Uterus (tissue), 4 donors: Measurements from ENCODE around the gene OPN1MW3. TPM values are rescaled to one million over a fixed set of nuclear protein-coding genes. Genes with fewer than 3 reads are reported as not detected.

Source experiments
- DNase-seq, 2 donors: peaks; one replicate each; pipeline ENCODE4 v3.0.0-alpha.2; 2019 to 2020
- H3K27ac ChIP-seq, 2 donors: fragments of 200-600 bp; sonication (generic); 1 replicate in 1 of 2; 2 replicates in 1 of 2; pipeline ENCODE4 v1.5.1; 2016 to 2018
- H3K27me3 ChIP-seq, 2 donors: fragments of 200-600 bp; sonication (generic); one replicate each; pipeline ENCODE4 v1.5.1; 2018 to 2019; ENCODE audit warnings: control low read depth in 1 of 2
- H3K36me3 ChIP-seq, 2 donors: fragments of 200-600 bp; sonication (generic); one replicate each; pipeline ENCODE4 v1.5.1; 2019; ENCODE audit warnings: control low read depth in 1 of 2
- H3K4me1 ChIP-seq, 2 donors: fragments of 200-600 bp; sonication (generic); one replicate each; pipeline ENCODE4 v1.5.1; 2018 to 2019; ENCODE audit warnings: control low read depth in 1 of 2
- H3K4me3 ChIP-seq, 2 donors: fragments of 200-600 bp; sonication (generic); 1 replicate in 1 of 2; 2 replicates in 1 of 2; pipeline ENCODE4 v1.5.1; 2018 to 2019; ENCODE audit warnings: mild to moderate bottlenecking in 1 of 2
- H3K9me3 ChIP-seq, 2 donors: fragments of 200-600 bp; sonication (generic); one replicate each; pipeline ENCODE4 v1.5.1; 2019; ENCODE audit warnings: control low read depth in 1 of 2
- POLR2A ChIP-seq, 2 donors: fragments of 450-650 bp; IDR thresholded peaks; one replicate each; pipeline ENCODE4 v1.6.1; 2016; ENCODE audit warnings: antibody characterized with exemption in 2 of 2, mild to moderate bottlenecking in 1 of 2, moderate library complexity in 1 of 2
- intact Hi-C: fragments of 100-400 bp; cut with DNase I; formaldehyde crosslinking; loops from one replicate; pipeline ENCODE4 v1.15.1; 2023; ENCODE audit warnings: low total_unique reads
- total RNA-seq, 4 donors: library from RNA; depleted of rRNA in 3 of 4; stranded (reverse); fragments of >200 nt in 3 of 4; gene quantifications; one replicate each; pipeline versions ENCODE4 v1.1.0 to v1.2.4, GENCODE V29; 2014 to 2023
- TF ChIP-seq, protein P1 (sequence below), 4 experiments: fragments of 200-600 bp in 2 of 4; fragments of 450-650 bp in 2 of 4; sonication (generic) in 2 of 4; IDR thresholded peaks; one replicate each; pipeline ENCODE4 v1.5.1; 2016 to 2019; ENCODE audit warnings: antibody characterized with exemption in 4 of 4, mild to moderate bottlenecking in 2 of 4, moderate library complexity in 1 of 4
- donor health status: DM: yes; HTN: yes; CAD: no.

Gene OPN1MW3
- total RNA-seq, 4 donors from 2014 or later: not detected

DNA sequence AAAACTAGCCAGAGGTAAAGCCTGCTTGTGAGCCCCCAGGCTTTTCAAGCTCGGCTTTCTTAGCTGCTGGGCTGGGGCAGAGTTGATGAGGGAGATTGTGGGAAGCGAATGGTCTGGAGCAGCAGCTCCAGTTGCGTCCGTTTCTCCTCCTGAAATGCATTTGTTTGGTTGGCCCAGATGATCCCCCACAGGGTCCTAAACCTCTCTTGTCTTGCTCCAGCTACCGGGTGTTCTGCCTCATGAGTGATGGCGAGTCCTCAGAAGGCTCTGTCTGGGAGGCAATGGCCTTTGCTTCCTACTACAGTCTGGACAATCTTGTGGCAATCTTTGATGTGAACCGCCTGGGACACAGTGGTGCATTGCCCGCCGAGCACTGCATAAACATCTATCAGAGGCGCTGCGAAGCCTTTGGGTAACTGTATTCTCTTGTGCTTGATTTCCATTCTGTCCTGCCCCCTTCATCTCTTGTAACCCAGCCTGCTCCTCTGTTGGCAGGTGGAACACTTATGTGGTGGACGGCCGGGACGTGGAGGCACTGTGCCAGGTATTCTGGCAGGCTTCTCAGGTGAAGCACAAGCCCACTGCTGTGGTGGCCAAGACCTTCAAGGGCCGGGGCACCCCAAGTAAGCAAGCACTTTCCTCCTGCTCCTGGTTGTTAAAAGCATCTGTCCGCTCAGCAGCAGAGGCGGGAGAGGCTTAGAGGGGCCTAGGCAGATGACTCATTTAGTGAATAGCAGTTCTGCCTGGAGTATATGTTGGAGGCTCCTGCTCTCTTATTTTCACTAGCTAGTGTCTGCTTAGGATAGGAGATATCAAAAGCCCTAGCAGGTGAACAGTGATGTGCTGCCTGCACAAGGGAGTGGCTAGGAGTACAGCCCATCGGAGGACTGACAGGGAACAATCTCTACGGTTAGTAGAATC is 53.5 kb downstream of the OPN1MW3 start:
- Histone ChIP-seq H3K9me3 (no peaks in the 10 kb centered on the region), H3K27ac (no peak overlapping the region), H3K36me3 (no peaks in the 10 kb centered on the region), H3K4me3 (no peak overlapping the region), H3K27me3 (no peaks in the 10 kb centered on the region), H3K4me1 (no peaks in the 10 kb centered on the region)
- intact Hi-C loops: no loop called here
- no peak for DNase-seq
- no peak for TF ChIP-seq POLR2A (IDR thresholded peaks at IDR 0.05)
- TF ChIP-seq, protein P1, sequence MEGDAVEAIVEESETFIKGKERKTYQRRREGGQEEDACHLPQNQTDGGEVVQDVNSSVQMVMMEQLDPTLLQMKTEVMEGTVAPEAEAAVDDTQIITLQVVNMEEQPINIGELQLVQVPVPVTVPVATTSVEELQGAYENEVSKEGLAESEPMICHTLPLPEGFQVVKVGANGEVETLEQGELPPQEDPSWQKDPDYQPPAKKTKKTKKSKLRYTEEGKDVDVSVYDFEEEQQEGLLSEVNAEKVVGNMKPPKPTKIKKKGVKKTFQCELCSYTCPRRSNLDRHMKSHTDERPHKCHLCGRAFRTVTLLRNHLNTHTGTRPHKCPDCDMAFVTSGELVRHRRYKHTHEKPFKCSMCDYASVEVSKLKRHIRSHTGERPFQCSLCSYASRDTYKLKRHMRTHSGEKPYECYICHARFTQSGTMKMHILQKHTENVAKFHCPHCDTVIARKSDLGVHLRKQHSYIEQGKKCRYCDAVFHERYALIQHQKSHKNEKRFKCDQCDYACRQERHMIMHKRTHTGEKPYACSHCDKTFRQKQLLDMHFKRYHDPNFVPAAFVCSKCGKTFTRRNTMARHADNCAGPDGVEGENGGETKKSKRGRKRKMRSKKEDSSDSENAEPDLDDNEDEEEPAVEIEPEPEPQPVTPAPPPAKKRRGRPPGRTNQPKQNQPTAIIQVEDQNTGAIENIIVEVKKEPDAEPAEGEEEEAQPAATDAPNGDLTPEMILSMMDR (IDR thresholded peaks at IDR 0.05): no peak

DNA sequence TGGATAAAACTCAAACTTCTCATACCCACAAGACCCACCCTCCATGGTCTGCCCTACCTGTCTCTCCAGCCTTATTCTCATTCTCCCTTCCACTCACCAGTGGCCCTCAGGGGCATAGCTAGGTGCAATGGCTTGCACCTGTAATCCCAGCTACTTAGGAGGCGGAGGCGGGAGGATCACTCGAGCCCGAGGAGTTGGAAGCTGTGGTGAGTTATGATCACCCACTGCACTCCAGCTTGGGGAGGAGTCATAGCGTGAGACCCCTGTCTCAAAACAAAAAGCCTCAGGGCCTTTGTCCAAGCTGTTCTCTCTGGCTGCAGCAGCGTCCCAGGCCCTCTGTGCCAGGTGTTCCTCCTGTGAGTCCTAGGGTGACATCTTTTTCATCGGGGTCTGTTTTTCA is 54.7 kb downstream of the OPN1MW3 start:
- no peak for DNase-seq
- Histone ChIP-seq H3K4me1 (no peaks in the 10 kb centered on the region), H3K27ac (no peak overlapping the region), H3K4me3 (no peak overlapping the region), H3K9me3 (no peaks in the 10 kb centered on the region), H3K27me3 (no peaks in the 10 kb centered on the region), H3K36me3 (no peaks in the 10 kb centered on the region)
- intact Hi-C loops: no loop called here
- TF ChIP-seq, protein P1 (IDR thresholded peaks at IDR 0.05): no peak
- TF ChIP-seq POLR2A (IDR thresholded peaks at IDR 0.05): no peak

- no peaks in the 10 kb centered on the region for H3K36me3 ChIP-seq
- H3K4me3 ChIP-seq: no peak overlapping the region
- DNase-seq: no peak
- H3K27me3 ChIP-seq: no peaks in the 10 kb centered on the region
- no peak for TF ChIP-seq POLR2A (IDR thresholded peaks at IDR 0.05)
- TF ChIP-seq, protein P1 (IDR thresholded peaks at IDR 0.05): no peak
- H3K9me3 ChIP-seq: no peaks in the 10 kb centered on the region
- intact Hi-C loops: no loop called here
- H3K27ac ChIP-seq: no peak overlapping the region
- no peaks in the 10 kb centered on the region for H3K4me1 ChIP-seq
These were observed 55.8 kb downstream of the OPN1MW3 start for GRCh38 chrX:154313147-154313546.

DNA sequence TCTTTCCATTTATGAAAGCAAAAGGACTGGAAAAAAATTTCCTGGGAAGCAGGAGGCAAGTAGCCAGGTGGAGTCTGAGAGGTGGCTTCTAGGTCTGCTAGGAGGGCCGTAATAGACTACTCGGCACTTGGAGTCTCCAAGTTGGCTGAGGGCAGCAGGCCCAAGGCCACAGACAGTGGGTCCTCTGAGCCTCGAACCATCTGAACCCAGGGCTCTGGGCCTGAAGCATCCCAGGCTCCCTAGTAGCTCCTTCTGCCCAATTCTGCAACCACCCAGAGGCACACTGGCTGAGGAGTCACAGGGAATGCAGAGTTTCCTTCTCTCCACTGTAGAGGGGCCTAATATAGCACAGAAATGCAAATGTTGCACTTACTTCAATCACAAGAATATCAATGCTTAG is 58.0 kb downstream of the OPN1MW3 start:
- Histone ChIP-seq H3K4me3 (no peak overlapping the region), H3K36me3 (no peaks in the 10 kb centered on the region), H3K9me3 (no peaks in the 10 kb centered on the region), H3K4me1 (no peaks in the 10 kb centered on the region), H3K27ac (no peak overlapping the region), H3K27me3 (no peaks in the 10 kb centered on the region)
- no peak for TF ChIP-seq POLR2A (IDR thresholded peaks at IDR 0.05)
- TF ChIP-seq, protein P1 (IDR thresholded peaks at IDR 0.05): no peak
- intact Hi-C loops: no loop called here
- DNase-seq: no peak

DNA sequence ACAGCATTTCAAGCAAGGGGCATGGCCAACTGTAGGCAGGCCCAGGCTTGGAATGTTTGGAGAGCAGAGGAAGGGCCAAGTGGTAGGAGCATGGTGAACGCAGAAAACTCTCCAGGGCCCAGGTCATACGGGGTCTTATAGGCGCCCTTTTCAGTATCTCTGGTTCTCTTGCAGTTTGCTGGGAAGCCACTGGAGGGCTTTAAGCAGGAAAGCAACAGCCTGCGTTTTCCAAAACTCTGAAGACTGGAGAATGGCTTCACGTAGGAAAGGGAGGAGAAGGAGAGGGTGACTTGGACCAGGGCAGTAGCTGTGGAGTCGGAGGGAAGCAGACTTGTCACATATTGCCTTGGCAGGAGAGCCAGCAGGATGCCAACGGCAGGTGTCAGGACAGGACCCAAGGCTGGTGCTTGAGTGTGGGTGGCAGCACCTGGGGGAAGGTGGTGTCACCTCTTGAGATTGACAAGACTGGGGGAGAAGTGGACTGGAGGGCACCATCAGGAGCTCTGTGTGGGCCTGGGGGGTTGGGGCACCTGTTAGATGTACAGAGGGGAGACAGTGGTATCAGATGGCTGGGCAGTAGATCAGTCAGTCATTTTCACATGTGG is 60.1 kb downstream of the OPN1MW3 start:
- no peak for TF ChIP-seq POLR2A (IDR thresholded peaks at IDR 0.05)
- TF ChIP-seq, protein P1 (IDR thresholded peaks at IDR 0.05): peak in 3 of 4 experiments; percentile 32 to 49 (median 38)
- Histone ChIP-seq H3K9me3 (no peaks in the 10 kb centered on the region), H3K4me1 (no peaks in the 10 kb centered on the region), H3K36me3 (no peaks in the 10 kb centered on the region), H3K27me3 (no peaks in the 10 kb centered on the region), H3K27ac (no peak overlapping the region), H3K4me3 (no peak overlapping the region)
- intact Hi-C loops: no loop called here
- DNase-seq: no peak
